CD8-positive, alpha-beta memory T cell (primary cell): Measurements from ENCODE around the gene C1orf35. TPM values are rescaled to one million over a fixed set of nuclear protein-coding genes. Genes with fewer than 3 reads are reported as not detected.

ENCODE experiments used
- CTCF ChIA-PET: fragments of 350-600 bp; sonication (Branson Sonifier 250); formaldehyde crosslinking; loops from one replicate; lab custom pipeline; 2021; ENCODE audit warnings: antibody characterized with exemption; lab: Charles Lee
- POLR2A ChIA-PET: fragments of 350-600 bp; sonication (Branson Sonifier 250); formaldehyde crosslinking; loops from one replicate; lab custom pipeline; 2021; ENCODE audit warnings: antibody characterized with exemption; lab: Charles Lee
- DNase-seq, 5 donors: peaks; one replicate each; pipeline versions ENCODE4 v3.0.0 to v3.0.0-alpha.2; 2020 to 2022; ENCODE audit warnings: mixed read lengths in 1 of 5
- H3K27ac ChIP-seq: one replicate; pipeline ENCODE4 v1.7.0; 2013; ENCODE audit warnings: low read depth, mild to moderate bottlenecking, low read length, moderate library complexity
- H3K27me3 ChIP-seq: 2 replicates; pipeline ENCODE4 v1.7.0; 2013; ENCODE audit warnings: low read length, mild to moderate bottlenecking; ENCODE audit not compliant: insufficient read depth, poor library complexity, severe bottlenecking
- H3K36me3 ChIP-seq: 2 replicates; pipeline ENCODE4 v1.7.0; 2013; ENCODE audit warnings: mild to moderate bottlenecking, low read length, moderate library complexity; ENCODE audit not compliant: insufficient read depth
- H3K4me1 ChIP-seq: 2 replicates; pipeline ENCODE4 v1.7.0; 2013; ENCODE audit warnings: mild to moderate bottlenecking, low read length, moderate library complexity; ENCODE audit not compliant: insufficient read depth
- H3K4me3 ChIP-seq: 2 replicates; pipeline ENCODE4 v1.7.0; 2013; ENCODE audit warnings: mild to moderate bottlenecking, low read length
- H3K9me3 ChIP-seq: 2 replicates; pipeline ENCODE4 v1.7.0; 2013; ENCODE audit warnings: mild to moderate bottlenecking, low read length
- H3K27ac Mint-ChIP-seq, 8 donors: one replicate each; pipeline ENCODE4 v1.8.0; 2020 to 2021; ENCODE audit warnings: mixed read lengths in 8 of 8, mild to moderate bottlenecking in 6 of 8, inconsistent platforms in 3 of 8, moderate library complexity in 3 of 8
- H3K27me3 Mint-ChIP-seq, 2 donors: one replicate each; pipeline ENCODE4 v1.8.0; 2020 to 2021; ENCODE audit warnings: mixed read lengths in 2 of 2, mild to moderate bottlenecking in 1 of 2, moderate library complexity in 1 of 2
- H3K36me3 Mint-ChIP-seq, 3 donors: one replicate each; pipeline ENCODE4 v1.8.0; 2020 to 2021; ENCODE audit warnings: mixed read lengths in 3 of 3, inconsistent platforms in 1 of 3, mild to moderate bottlenecking in 1 of 3
- H3K4me1 Mint-ChIP-seq, 3 donors: one replicate each; pipeline ENCODE4 v1.8.0; 2020 to 2021; ENCODE audit warnings: mixed read lengths in 3 of 3, inconsistent platforms in 1 of 3, mild to moderate bottlenecking in 1 of 3
- H3K4me3 Mint-ChIP-seq, 7 donors: one replicate each; pipeline ENCODE4 v1.8.0; 2020 to 2021; ENCODE audit warnings: mixed read lengths in 7 of 7, mild to moderate bottlenecking in 6 of 7, moderate library complexity in 4 of 7, inconsistent platforms in 2 of 7
- H3K9me3 Mint-ChIP-seq, 5 donors: one replicate each; pipeline ENCODE4 v1.8.0; 2020 to 2022; ENCODE audit warnings: mixed read lengths in 5 of 5, mild to moderate bottlenecking in 3 of 5, moderate library complexity in 2 of 5, inconsistent platforms in 1 of 5
- polyA plus RNA-seq: library from polyadenylated mRNA; unstranded; fragments of 300-500 nt; fragmentation: Illumina TruSeq; gene quantifications from one replicate; pipeline ENCODE4 v1.2.3, GENCODE V29; 2021
- total RNA-seq, 2 experiments: library from RNA; stranded (reverse); gene quantifications; one replicate each; pipeline ENCODE4 v1.2.3, GENCODE V29; 2021

Gene C1orf35
- total and polyA plus RNA-seq, 3 experiments from 2014 or later: 21.4 to 29.2 (median 28.7) TPM

GRCh38 chr1:228144993-228145343 lies 41.8 kb upstream of the C1orf35 start:
- H3K27ac Mint-ChIP-seq: peak overlapping the region in 1 of 8 donors; percentile 58

GRCh38 chr1:228144193-228144992 lies 41.3 kb upstream of the C1orf35 start:
- Histone ChIP-seq H3K4me1 (peaks cover 52% of the 10 kb centered on the region), H3K36me3 (peaks cover 37% of the 10 kb centered on the region), H3K9me3 (no peaks in the 10 kb centered on the region), H3K27ac (peak overlapping the region; percentile 28), H3K4me3 (no peak overlapping the region), H3K27me3 (no peaks in the 10 kb centered on the region)
- Mint-ChIP-seq H3K4me3 (peak overlapping the region in 5 of 7 donors; percentile 63 to 98 (median 91)), H3K9me3 (no peaks in the 10 kb centered on the region), H3K27me3 (peaks cover 0 to 4% of the 10 kb centered on the region in 2 donors), H3K36me3 (peaks cover 0 to 61% (median 3%) of the 10 kb centered on the region in 3 donors), H3K4me1 (peaks cover 41 to 53% (median 43%) of the 10 kb centered on the region in 3 donors), H3K27ac (peak overlapping the region in 5 of 8 donors; percentile 58 to 98 (median 66))
- ChIA-PET CTCF (interaction anchor here (0.9 to 1.3 kb wide), 2 partner anchors 21 to 22 kb away, joined by 4 to 5 read pairs; no protein-coding TSS in a partner anchor), POLR2A (interaction anchor here (0.7 to 1.1 kb wide), 2 partner anchors 13 to 21 kb away, joined by 3 read pairs; no protein-coding TSS in a partner anchor)
- peak in 1 of 5 donors; percentile 47 for DNase-seq

More at GRCh38 chr1:228144993-228145343, 41.8 kb upstream of the C1orf35 start:
- peak overlapping the region in 1 of 7 donors; percentile 61 for H3K4me3 Mint-ChIP-seq
- H3K9me3 ChIP-seq: no peaks in the 10 kb centered on the region
- no peaks in the 10 kb centered on the region for H3K9me3 Mint-ChIP-seq
- H3K36me3 Mint-ChIP-seq: peaks cover 0 to 58% (median 3%) of the 10 kb centered on the region in 3 donors
- peaks cover 37% of the 10 kb centered on the region for H3K36me3 ChIP-seq
- peaks cover 37 to 47% (median 39%) of the 10 kb centered on the region in 3 donors for H3K4me1 Mint-ChIP-seq
- DNase-seq: no peak
- no peak overlapping the region for H3K4me3 ChIP-seq
- peak overlapping the region; percentile 28 for H3K27ac ChIP-seq
- no peaks in the 10 kb centered on the region for H3K27me3 ChIP-seq
- no peaks in the 10 kb centered on the region for H3K27me3 Mint-ChIP-seq
- peaks cover 52% of the 10 kb centered on the region for H3K4me1 ChIP-seq
- ChIA-PET CTCF (interaction anchor here (0.9 to 1.3 kb wide), 2 partner anchors 20 to 22 kb away, joined by 4 to 5 read pairs; no protein-coding TSS in a partner anchor), POLR2A (interaction anchor here (0.7 to 1.1 kb wide), 2 partner anchors 12 to 20 kb away, joined by 3 read pairs; no protein-coding TSS in a partner anchor)

GRCh38 chr1:228143480-228144192 lies 40.5 kb upstream of the C1orf35 start:
- Mint-ChIP-seq H3K36me3 (peaks cover 0 to 60% (median 3%) of the 10 kb centered on the region in 3 donors), H3K27ac (peak overlapping the region; percentile 59 to 100 (median 88)), H3K9me3 (no peaks in the 10 kb centered on the region), H3K4me1 (peaks cover 41 to 54% (median 44%) of the 10 kb centered on the region in 3 donors), H3K27me3 (peaks cover 0 to 4% of the 10 kb centered on the region in 2 donors), H3K4me3 (peak overlapping the region; percentile 76 to 99 (median 97))
- peaks cover 52% of the 10 kb centered on the region for H3K4me1 ChIP-seq
- H3K27me3 ChIP-seq: no peaks in the 10 kb centered on the region
- no peaks in the 10 kb centered on the region for H3K9me3 ChIP-seq
- H3K27ac ChIP-seq: no peak overlapping the region
- peaks cover 34% of the 10 kb centered on the region for H3K36me3 ChIP-seq
- H3K4me3 ChIP-seq: no peak overlapping the region
- ChIA-PET CTCF (interaction anchor here (1.2 to 2.4 kb wide), 4 partner anchors 13 to 23 kb away, joined by 3 to 17 read pairs (median 7); partner anchors contain the start of gene IBA57), POLR2A (interaction anchor here (1.1 to 7.8 kb wide), 3 partner anchors 8 to 22 kb away, joined by 3 to 69 read pairs (median 3); partner anchors contain the start of gene IBA57)
- no peak for DNase-seq

- Mint-ChIP-seq H3K27me3 (peaks cover 0 to 4% of the 10 kb centered on the region in 2 donors), H3K4me1 (peaks cover 41 to 61% (median 44%) of the 10 kb centered on the region in 3 donors), H3K27ac (peak overlapping the region; percentile 82 to 100 (median 96)), H3K36me3 (peaks cover 0 to 55% (median 3%) of the 10 kb centered on the region in 3 donors), H3K9me3 (no peaks in the 10 kb centered on the region), H3K4me3 (peak overlapping the region; percentile 91 to 99 (median 98))
- DNase-seq: peak in 1 of 5 donors; percentile 45
- H3K36me3 ChIP-seq: peaks cover 25% of the 10 kb centered on the region
- peak overlapping the region; percentile 86 for H3K4me3 ChIP-seq
- H3K4me1 ChIP-seq: peaks cover 54% of the 10 kb centered on the region
- H3K9me3 ChIP-seq: no peaks in the 10 kb centered on the region
- ChIA-PET CTCF (interaction anchor here (1.2 to 2.4 kb wide), 3 partner anchors 13 to 23 kb away, joined by 3 to 17 read pairs (median 9); partner anchors contain the start of gene IBA57), POLR2A (interaction anchor here (0.5 to 7.8 kb wide), 3 partner anchors 9 to 317 kb away, joined by 3 to 69 read pairs (median 3); partner anchors contain the start of gene IBA57)
- peak overlapping the region; percentile 98 for H3K27ac ChIP-seq
- no peaks in the 10 kb centered on the region for H3K27me3 ChIP-seq
Measured at GRCh38 chr1:228142701-228143136, 39.6 kb upstream of the C1orf35 start.

- no peaks in the 10 kb centered on the region for H3K9me3 Mint-ChIP-seq
- H3K36me3 Mint-ChIP-seq: peaks cover 0 to 51% (median 3%) of the 10 kb centered on the region in 3 donors
- ChIA-PET POLR2A (interaction anchor here (1.1 to 7.8 kb wide), 2 partner anchors 9 to 23 kb away, joined by 3 to 69 read pairs; partner anchors contain the start of gene IBA57), CTCF (interaction anchor here (0.8 to 2.4 kb wide), 4 partner anchors 12 to 33 kb away, joined by 3 to 17 read pairs (median 6); partner anchors contain the start of gene IBA57)
- H3K27me3 Mint-ChIP-seq: peaks cover 0 to 4% of the 10 kb centered on the region in 2 donors
- peaks cover 21% of the 10 kb centered on the region for H3K36me3 ChIP-seq
- peak in 2 of 5 donors; percentile 46 to 48 for DNase-seq
- peaks cover 46 to 66% (median 49%) of the 10 kb centered on the region in 3 donors for H3K4me1 Mint-ChIP-seq
- H3K4me1 ChIP-seq: peaks cover 58% of the 10 kb centered on the region
- H3K27ac ChIP-seq: peak overlapping the region; percentile 98
- peak overlapping the region; percentile 91 to 99 (median 98) for H3K4me3 Mint-ChIP-seq
- no peaks in the 10 kb centered on the region for H3K27me3 ChIP-seq
- H3K9me3 ChIP-seq: no peaks in the 10 kb centered on the region
- peak overlapping the region; percentile 84 to 100 (median 98) for H3K27ac Mint-ChIP-seq
- H3K4me3 ChIP-seq: peak overlapping the region; percentile 86
Measured at GRCh38 chr1:228142155-228142691, 39.1 kb upstream of the C1orf35 start.

- H3K4me3 ChIP-seq: peak overlapping the region; percentile 86
- H3K4me1 ChIP-seq: peaks cover 58% of the 10 kb centered on the region
Measured at GRCh38 chr1:228141226-228142044, 38.3 kb upstream of the C1orf35 start.

More at GRCh38 chr1:228141226-228142044, 38.3 kb upstream of the C1orf35 start:
- Mint-ChIP-seq H3K9me3 (no peaks in the 10 kb centered on the region), H3K36me3 (peaks cover 0 to 49% (median 3%) of the 10 kb centered on the region in 3 donors), H3K27me3 (peaks cover 0 to 4% of the 10 kb centered on the region in 2 donors), H3K4me1 (peaks cover 53 to 74% (median 57%) of the 10 kb centered on the region in 3 donors), H3K27ac (peak overlapping the region; percentile 98 to 100 (median 99)), H3K4me3 (peak overlapping the region; percentile 91 to 99 (median 98))
- Histone ChIP-seq H3K9me3 (no peaks in the 10 kb centered on the region), H3K27me3 (no peaks in the 10 kb centered on the region), H3K36me3 (peaks cover 15% of the 10 kb centered on the region), H3K27ac (peak overlapping the region; percentile 98)
- ChIA-PET POLR2A (interaction anchor here (1.0 to 7.8 kb wide), 3 partner anchors 16 to 60 kb away, joined by 3 to 69 read pairs (median 4); partner anchors contain the start of gene IBA57), CTCF (interaction anchor here (0.8 to 6.3 kb wide), 5 partner anchors 11 to 72 kb away, joined by 3 to 57 read pairs (median 9); partner anchors contain the start of gene IBA57)
- peak in 3 of 5 donors; percentile 32 to 57 (median 37) for DNase-seq
